Measurements from ENCODE around the gene LMO7. TPM values are rescaled to one million over a fixed set of nuclear protein-coding genes. Genes with fewer than 3 reads are reported as not detected.

Gene LMO7
- total RNA-seq, 1 experiment from 2014 or later: 20.4 TPM

DNA sequence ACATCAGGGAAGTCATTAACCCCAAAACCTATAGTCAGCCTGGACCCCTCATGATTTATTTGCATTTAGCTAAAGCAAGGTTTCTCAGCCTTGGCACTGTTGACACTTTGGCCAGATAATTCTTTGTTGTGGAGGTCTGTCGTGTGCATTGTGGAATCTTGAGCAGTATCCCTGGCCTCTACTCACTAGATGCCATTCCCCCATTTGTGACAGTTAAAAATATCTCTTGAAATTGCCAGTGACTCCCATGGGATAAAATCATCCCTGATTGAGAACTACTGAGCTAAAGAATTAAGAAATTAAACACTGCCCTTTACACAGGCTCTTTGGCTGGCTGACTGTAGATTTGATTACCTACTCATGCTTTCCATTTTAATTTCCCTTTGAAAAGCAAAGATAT lies 102.7 kb downstream of the LMO7 start:
- no peak overlapping the region for H2BK120ac ChIP-seq (ENCODE audit: low read depth, low read length, poor library complexity, severe bottlenecking)
- H3K23me2 ChIP-seq (ENCODE audit: insufficient read length, low read depth, low read length, poor library complexity, severe bottlenecking): no peaks in the 10 kb centered on the region
- H2BK5ac ChIP-seq (ENCODE audit: insufficient read length, low read length): no peak overlapping the region
- no peaks in the 10 kb centered on the region for H3K4me1 ChIP-seq (ENCODE audit: insufficient read depth, low read length)
- no peaks in the 10 kb centered on the region for H3K79me1 ChIP-seq (ENCODE audit: insufficient read depth, low read depth, low read length, poor library complexity, severe bottlenecking)
- no CpG with 5 or more reads among the region's 1 CpG for WGBS (ENCODE audit: extremely low coverage, insufficient read length, low lambda C conversion rate)
- Mint-ChIP-seq H3K4me3 (no peak overlapping the region), H3K27me3 (ENCODE audit: low read depth) (no peaks in the 10 kb centered on the region), H3K4me1 (no peaks in the 10 kb centered on the region), H3K27ac (no peak overlapping the region; a peak in 2 of 7 replicates), H3K9me3 (peaks cover 9 to 10% of the 10 kb centered on the region in 2 experiments), H3K36me3 (ENCODE audit: insufficient read depth in 1 of 3, low read depth in 3 of 3) (peaks cover 6 to 15% (median 8%) of the 10 kb centered on the region in 3 experiments)
- H4K20me1 ChIP-seq (ENCODE audit: control insufficient read depth, insufficient read depth, insufficient read length): no peaks in the 10 kb centered on the region
- no peaks in the 10 kb centered on the region for H3K27me3 ChIP-seq (ENCODE audit: insufficient read depth, low read length)
- no peak overlapping the region for H2AFZ ChIP-seq (ENCODE audit: low read length)
- no peak overlapping the region for H3K14ac ChIP-seq (ENCODE audit: insufficient read depth, low read length)
- H3K4me2 ChIP-seq (ENCODE audit: insufficient read depth, insufficient read length, low read length): no peak overlapping the region
- DNase-seq: no peak
- H2BK15ac ChIP-seq (ENCODE audit: low read depth, low read length): no peak overlapping the region
- no peak overlapping the region for H2BK12ac ChIP-seq (ENCODE audit: insufficient read length, low read depth, low read length)
- H2AK5ac ChIP-seq (ENCODE audit: insufficient read length, low read length): no peak overlapping the region
- no peak overlapping the region for H4K5ac ChIP-seq (ENCODE audit: insufficient read length, low read depth, low read length)
- H3K9ac ChIP-seq (ENCODE audit: extremely low read depth, insufficient read length, low read length): no peak overlapping the region
- H2BK20ac ChIP-seq (ENCODE audit: low read depth, low read length, poor library complexity, severe bottlenecking): no peak overlapping the region
- TF ChIP-seq, protein P1, sequence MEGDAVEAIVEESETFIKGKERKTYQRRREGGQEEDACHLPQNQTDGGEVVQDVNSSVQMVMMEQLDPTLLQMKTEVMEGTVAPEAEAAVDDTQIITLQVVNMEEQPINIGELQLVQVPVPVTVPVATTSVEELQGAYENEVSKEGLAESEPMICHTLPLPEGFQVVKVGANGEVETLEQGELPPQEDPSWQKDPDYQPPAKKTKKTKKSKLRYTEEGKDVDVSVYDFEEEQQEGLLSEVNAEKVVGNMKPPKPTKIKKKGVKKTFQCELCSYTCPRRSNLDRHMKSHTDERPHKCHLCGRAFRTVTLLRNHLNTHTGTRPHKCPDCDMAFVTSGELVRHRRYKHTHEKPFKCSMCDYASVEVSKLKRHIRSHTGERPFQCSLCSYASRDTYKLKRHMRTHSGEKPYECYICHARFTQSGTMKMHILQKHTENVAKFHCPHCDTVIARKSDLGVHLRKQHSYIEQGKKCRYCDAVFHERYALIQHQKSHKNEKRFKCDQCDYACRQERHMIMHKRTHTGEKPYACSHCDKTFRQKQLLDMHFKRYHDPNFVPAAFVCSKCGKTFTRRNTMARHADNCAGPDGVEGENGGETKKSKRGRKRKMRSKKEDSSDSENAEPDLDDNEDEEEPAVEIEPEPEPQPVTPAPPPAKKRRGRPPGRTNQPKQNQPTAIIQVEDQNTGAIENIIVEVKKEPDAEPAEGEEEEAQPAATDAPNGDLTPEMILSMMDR (conservative IDR thresholded peaks at IDR 0.05): no peak
- peaks cover 3% of the 10 kb centered on the region for H3K9me3 ChIP-seq (ENCODE audit: control insufficient read depth, low read depth, low read length)
- no peak overlapping the region for H3T11ph ChIP-seq (ENCODE audit: low read length)
- H3K79me2 ChIP-seq (ENCODE audit: insufficient read depth, low read length): no peaks in the 10 kb centered on the region
- H3K23ac ChIP-seq (ENCODE audit: insufficient read length, low read depth, low read length): no peak overlapping the region
- no peak overlapping the region for H3K56ac ChIP-seq (ENCODE audit: insufficient read length, low read depth, low read length)
- no peak overlapping the region for H3K18ac ChIP-seq (ENCODE audit: insufficient read length, low read depth, low read length)
- H4K8ac ChIP-seq (replicated peaks; ENCODE audit: insufficient read length, low read depth, low read length): no peak overlapping the region
- no peak overlapping the region for H4K91ac ChIP-seq (ENCODE audit: insufficient read length, low read depth, low read length)
- H3K27ac ChIP-seq (ENCODE audit: insufficient read length, low read depth, low read length): no peak overlapping the region
- no peak overlapping the region for H3K4ac ChIP-seq (ENCODE audit: low read depth, low read length)
